Peyer's patch (tissue), 4 donors: ENCODE measurements around the gene NQO2. TPM values are rescaled to one million over a fixed set of nuclear protein-coding genes. Genes with fewer than 3 reads are reported as not detected.
"Not testable (repeated sequence)": the region's sequence is repeated elsewhere in the genome, so short reads cannot be mapped to it uniquely, and the experiment has no call there.

Experiments
- DNase-seq, 3 donors: peaks; one replicate each; pipeline ENCODE4 v3.0.0-alpha.2; 2017 to 2019
- H3K27ac ChIP-seq, 4 donors: fragments of 200-600 bp; sonication (generic); one replicate each; pipeline ENCODE4 v1.5.1; 2016 to 2019
- H3K27me3 ChIP-seq, 2 donors: fragments of 200-600 bp; sonication (generic); one replicate each; pipeline ENCODE4 v1.5.1; 2019
- H3K36me3 ChIP-seq, 3 donors: fragments of 200-600 bp; sonication (generic); one replicate each; pipeline ENCODE4 v1.5.1; 2016 to 2019
- H3K4me1 ChIP-seq, 4 donors: fragments of 200-600 bp; sonication (generic); one replicate each; pipeline ENCODE4 v1.5.1; 2016 to 2019
- H3K4me3 ChIP-seq, 4 donors: fragments of 200-600 bp; sonication (generic); 1 replicate in 3 of 4; 2 replicates in 1 of 4; pipeline ENCODE4 v1.5.1; 2016 to 2019; ENCODE audit warnings: mild to moderate bottlenecking in 1 of 4
- H3K9me3 ChIP-seq, 4 donors: fragments of 200-600 bp; sonication (generic); one replicate each; pipeline ENCODE4 v1.5.1; 2016 to 2019; ENCODE audit warnings: mild to moderate bottlenecking in 1 of 4
- POLR2A ChIP-seq, 2 donors: fragments of 450-650 bp; IDR thresholded peaks; one replicate each; pipeline ENCODE4 v1.5.1; 2017; ENCODE audit warnings: antibody characterized with exemption in 2 of 2, mild to moderate bottlenecking in 2 of 2, moderate library complexity in 2 of 2
- total RNA-seq, 4 donors: library from RNA; depleted of rRNA; stranded (reverse); fragments of >200 nt; gene quantifications; one replicate each; pipeline ENCODE4 v1.1.0, GENCODE V29; 2016
- TF ChIP-seq, protein P1 (sequence below), 6 experiments: fragments of 450-650 bp in 4 of 6; fragments of 200-600 bp in 2 of 6; sonication (generic) in 1 of 6; IDR thresholded peaks; one replicate each; pipeline ENCODE4 v1.5.1; 2017 to 2019; ENCODE audit warnings: antibody characterized with exemption in 6 of 6, mild to moderate bottlenecking in 3 of 6, moderate library complexity in 1 of 6

The NQO2 gene
- total RNA-seq, 4 donors from 2014 or later = 22.1 to 60.8 (median 29.3) TPM

DNA sequence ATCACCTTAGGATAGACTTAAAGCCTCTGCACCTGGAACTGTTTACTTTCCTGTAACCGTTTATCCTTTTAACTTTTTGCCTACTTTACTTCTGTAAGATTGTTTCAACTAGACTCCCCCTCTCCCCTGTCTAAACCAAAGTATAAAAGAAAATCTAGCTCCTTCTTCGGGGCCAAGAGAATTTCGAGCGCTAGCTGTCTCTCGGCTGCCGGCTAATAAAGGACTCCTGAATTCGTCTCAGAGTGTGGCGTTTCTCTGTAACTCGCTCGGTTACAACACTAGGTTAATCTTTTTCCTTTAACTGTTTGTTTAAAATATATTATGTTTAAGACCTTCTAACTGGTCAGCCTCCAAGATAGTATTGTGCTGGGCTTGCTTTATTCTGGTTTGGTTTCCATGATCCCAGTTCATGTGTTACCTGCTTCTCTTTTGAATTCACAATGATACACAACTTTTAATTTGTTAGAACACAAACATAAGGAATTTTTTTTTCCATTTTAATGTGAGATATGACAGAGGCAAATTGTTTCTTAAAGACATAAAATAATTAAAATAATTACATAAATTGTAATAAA lies 8.7 kb upstream of the NQO2 start:
- Histone ChIP-seq H3K27ac (peak overlapping the region; percentile 91 to 99 (median 99)), H3K27me3 (no peaks in the 10 kb centered on the region), H3K36me3 (no peaks in the 10 kb centered on the region), H3K4me1 (peaks cover 0 to 20% (median 7%) of the 10 kb centered on the region in 4 donors), H3K4me3 (peak overlapping the region; percentile 61 to 92 (median 82)), H3K9me3 (no peaks in the 10 kb centered on the region)
- no peak for DNase-seq
- TF ChIP-seq POLR2A (IDR thresholded peaks at IDR 0.05) = no peak
- TF ChIP-seq, protein P1, sequence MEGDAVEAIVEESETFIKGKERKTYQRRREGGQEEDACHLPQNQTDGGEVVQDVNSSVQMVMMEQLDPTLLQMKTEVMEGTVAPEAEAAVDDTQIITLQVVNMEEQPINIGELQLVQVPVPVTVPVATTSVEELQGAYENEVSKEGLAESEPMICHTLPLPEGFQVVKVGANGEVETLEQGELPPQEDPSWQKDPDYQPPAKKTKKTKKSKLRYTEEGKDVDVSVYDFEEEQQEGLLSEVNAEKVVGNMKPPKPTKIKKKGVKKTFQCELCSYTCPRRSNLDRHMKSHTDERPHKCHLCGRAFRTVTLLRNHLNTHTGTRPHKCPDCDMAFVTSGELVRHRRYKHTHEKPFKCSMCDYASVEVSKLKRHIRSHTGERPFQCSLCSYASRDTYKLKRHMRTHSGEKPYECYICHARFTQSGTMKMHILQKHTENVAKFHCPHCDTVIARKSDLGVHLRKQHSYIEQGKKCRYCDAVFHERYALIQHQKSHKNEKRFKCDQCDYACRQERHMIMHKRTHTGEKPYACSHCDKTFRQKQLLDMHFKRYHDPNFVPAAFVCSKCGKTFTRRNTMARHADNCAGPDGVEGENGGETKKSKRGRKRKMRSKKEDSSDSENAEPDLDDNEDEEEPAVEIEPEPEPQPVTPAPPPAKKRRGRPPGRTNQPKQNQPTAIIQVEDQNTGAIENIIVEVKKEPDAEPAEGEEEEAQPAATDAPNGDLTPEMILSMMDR (IDR thresholded peaks at IDR 0.05) = no peak

DNA sequence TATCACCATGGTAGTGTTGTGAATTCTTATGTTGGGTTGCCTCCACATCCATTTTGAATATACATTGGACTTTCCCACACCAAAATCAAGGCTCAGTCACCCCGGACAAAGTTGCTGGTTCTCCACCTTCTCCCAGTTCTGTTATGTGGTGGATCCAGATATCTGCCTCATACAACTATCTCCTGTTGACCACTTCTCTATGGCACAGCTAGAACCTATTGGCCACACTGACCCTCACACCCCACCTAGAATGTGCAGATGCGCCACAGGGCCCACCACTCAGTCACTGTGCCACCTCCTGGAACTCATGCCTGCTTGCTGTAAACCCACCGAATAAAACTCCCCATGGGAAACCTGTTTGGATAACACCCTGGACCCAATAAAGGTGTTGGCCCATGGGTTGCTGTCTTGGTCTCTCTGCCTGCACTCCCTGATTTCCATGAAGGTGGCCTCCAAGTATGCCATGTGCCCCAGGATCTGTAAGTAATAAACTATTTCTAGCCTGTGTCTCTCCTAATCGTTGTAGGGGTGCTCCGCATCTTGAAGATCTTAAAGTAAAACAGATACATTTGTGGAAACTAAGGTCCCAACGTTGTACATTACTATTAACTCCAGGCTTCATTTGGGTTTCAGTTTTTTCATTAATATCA lies 7.2 kb upstream of the NQO2 start:
- Histone ChIP-seq H3K27ac (no peak overlapping the region), H3K4me3 (no peak overlapping the region), H3K27me3 (no peaks in the 10 kb centered on the region), H3K9me3 (no peaks in the 10 kb centered on the region), H3K36me3 (no peaks in the 10 kb centered on the region), H3K4me1 (peaks cover 0 to 8% (median 7%) of the 10 kb centered on the region in 4 donors)
- DNase-seq = peak in 1 of 3 donors; percentile 10
- TF ChIP-seq POLR2A (IDR thresholded peaks at IDR 0.05) = no peak
- TF ChIP-seq, protein P1 (IDR thresholded peaks at IDR 0.05) = no peak

DNA sequence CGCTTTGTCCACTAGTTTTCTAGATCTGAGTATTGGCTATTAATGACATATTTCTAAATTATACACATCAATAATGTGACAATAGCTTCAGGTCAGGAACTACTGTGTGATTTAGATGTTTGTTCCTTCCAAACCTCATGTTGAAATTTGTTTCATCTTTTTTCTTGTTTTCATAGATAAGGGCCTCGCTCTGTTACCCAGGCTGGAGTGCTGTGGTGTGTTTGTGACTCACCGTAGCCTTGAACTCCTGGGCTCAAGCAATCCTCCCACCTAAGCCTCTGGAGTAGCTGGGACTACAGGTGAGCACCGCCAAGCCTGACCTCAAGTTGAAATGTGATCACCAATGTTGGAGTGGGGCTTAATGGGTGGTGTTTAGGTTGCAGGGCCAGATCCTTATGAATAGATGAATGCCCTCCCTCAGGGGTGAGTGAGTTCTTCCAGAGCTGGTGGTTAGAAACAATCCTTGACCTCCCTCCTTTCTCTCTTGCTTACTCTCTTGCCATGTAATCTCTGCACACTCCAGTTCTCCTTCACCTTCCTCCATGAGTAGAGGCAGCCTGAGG lies 5.9 kb upstream of the NQO2 start:
- Histone ChIP-seq H3K27me3 (no peaks in the 10 kb centered on the region), H3K9me3 (no peaks in the 10 kb centered on the region), H3K4me1 (peaks cover 0 to 5% (median 3%) of the 10 kb centered on the region in 4 donors), H3K36me3 (no peaks in the 10 kb centered on the region), H3K4me3 (no peak overlapping the region), H3K27ac (no peak overlapping the region)
- TF ChIP-seq, protein P1 (IDR thresholded peaks at IDR 0.05) = no peak
- no peak for TF ChIP-seq POLR2A (IDR thresholded peaks at IDR 0.05)
- no peak for DNase-seq

DNA sequence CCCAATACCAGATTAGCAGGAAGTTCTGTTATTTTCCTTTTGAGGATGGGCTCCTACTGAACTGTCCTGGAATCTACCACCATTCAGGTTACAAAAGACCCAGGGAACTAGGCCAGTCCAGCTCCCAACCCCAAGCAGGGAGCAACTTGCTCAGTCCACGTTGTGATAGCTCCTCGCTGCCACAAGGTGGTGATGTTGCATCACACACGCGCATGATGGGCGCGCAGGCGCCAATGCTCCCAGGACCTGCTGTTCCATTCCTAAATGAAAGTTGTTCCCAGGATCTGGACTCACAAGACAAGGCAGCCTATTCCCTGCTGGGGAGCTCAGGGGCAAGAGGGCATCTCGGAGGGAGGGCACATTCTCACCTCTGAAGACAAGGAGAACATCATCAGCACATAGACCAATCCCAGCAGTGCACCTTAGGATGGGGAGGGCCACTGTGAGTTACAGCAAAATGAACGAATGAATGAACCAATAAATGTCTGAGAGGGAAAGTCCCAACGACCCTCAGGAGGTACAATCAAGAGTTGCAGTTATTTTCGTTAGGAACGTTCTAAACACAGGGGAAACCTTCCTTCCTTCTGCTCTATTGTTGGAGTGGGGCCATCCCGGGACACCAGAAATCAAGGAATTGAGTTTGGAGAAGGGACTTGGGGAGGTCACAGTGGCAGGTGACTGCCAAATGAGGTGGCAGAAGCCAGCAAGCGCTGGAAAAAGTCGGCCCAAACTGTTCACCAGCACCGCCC lies 1.3 kb upstream of the NQO2 start:
- H3K4me1 ChIP-seq = peaks cover 0 to 13% (median 9%) of the 10 kb centered on the region in 4 donors
- not testable (repeated sequence) for H3K9me3 ChIP-seq, H3K36me3 ChIP-seq, H3K27me3 ChIP-seq
- TF ChIP-seq, protein P1 (IDR thresholded peaks at IDR 0.05) = peak; percentile 49 to 82 (median 74)
- peak overlapping the region in 3 of 4 donors; percentile 64 to 76 (median 74) for H3K4me3 ChIP-seq
- peak in 1 of 3 donors; percentile 16 for DNase-seq
- H3K27ac ChIP-seq = peak overlapping the region; percentile 88 to 93 (median 90)

DNA sequence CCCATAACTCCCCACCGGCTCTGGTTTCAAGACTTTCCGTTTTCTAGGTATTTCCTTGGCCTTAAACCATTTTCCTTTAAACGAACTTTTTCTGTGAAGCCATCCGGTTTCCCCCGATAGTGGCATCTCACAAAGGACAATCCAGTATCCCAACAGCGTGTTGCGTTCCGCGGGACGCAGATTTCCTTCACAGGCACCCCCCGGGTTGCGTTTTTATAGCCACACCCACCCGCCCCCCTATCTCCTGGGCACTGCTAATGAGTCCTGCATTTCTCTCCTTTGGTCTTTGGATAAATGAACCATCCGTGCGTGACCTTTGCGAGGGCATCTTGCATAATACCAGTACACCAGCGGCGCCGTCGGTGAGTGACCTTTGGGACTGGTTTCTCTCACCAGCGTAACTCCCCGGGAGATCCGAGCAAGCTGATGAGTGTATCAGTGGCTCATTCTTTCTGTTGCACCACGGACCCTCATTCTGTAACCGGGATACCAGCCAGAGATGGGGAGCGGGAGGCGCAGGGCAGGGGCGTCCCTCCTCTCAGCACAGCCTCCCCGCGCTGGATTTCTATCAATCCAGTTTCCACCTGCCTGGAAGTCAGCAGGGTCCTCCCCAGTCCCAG lies 586 bp upstream of the NQO2 start:
- Histone ChIP-seq H3K27ac (peak overlapping the region; percentile 88 to 93 (median 90)), H3K36me3 (peaks cover 0 to 5% (median 0%) of the 10 kb centered on the region in 3 donors), H3K4me1 (peaks cover 0 to 13% (median 9%) of the 10 kb centered on the region in 4 donors), H3K4me3 (peak overlapping the region; percentile 64 to 77 (median 75)), H3K9me3 (no peaks in the 10 kb centered on the region), H3K27me3 (no peaks in the 10 kb centered on the region)
- DNase-seq = peak; percentile 57 to 93 (median 85)
- peak; percentile 6 to 40 for TF ChIP-seq POLR2A (IDR thresholded peaks at IDR 0.05)
- TF ChIP-seq, protein P1 (IDR thresholded peaks at IDR 0.05) = no peak
